Esophagus squamous epithelium (tissue), 5 donors: ENCODE data around the gene HOXA10. TPM values are rescaled to one million over a fixed set of nuclear protein-coding genes. Genes with fewer than 3 reads are reported as not detected.
A peak's percentile ranks its signal among the peaks of the same experiment; 100 is the strongest.

Experiments used
- DNase-seq: peaks from one replicate; lab custom pipeline; 2025; lab: John Stamatoyannopoulos, UW
- H3K27ac ChIP-seq, 4 donors: fragments of 200-600 bp; sonication (generic); one replicate each; pipeline ENCODE4 v1.5.1; 2016 to 2019; ENCODE audit warnings: mild to moderate bottlenecking in 1 of 4
- H3K27me3 ChIP-seq, 4 donors: fragments of 200-600 bp; sonication (generic); 1 replicate in 3 of 4; 2 replicates in 1 of 4; pipeline versions ENCODE4 v1.5.1 to v1.6.0; 2017 to 2021; ENCODE audit warnings: antibody characterized with exemption in 1 of 4
- H3K36me3 ChIP-seq, 3 donors: fragments of 200-600 bp; sonication (generic); one replicate each; pipeline ENCODE4 v1.5.1; 2016 to 2019
- H3K4me1 ChIP-seq, 3 donors: fragments of 200-600 bp; sonication (generic); one replicate each; pipeline ENCODE4 v1.5.1; 2017 to 2019
- H3K4me3 ChIP-seq, 4 donors: fragments of 200-600 bp; sonication (generic); 1 replicate in 3 of 4; 2 replicates in 1 of 4; pipeline ENCODE4 v1.5.1; 2016 to 2019; ENCODE audit warnings: mild to moderate bottlenecking in 2 of 4, moderate library complexity in 1 of 4
- H3K9me3 ChIP-seq, 3 donors: fragments of 200-600 bp; sonication (generic); one replicate each; pipeline ENCODE4 v1.5.1; 2016 to 2019
- CTCF ChIP-seq, 6 experiments: fragments of 450-650 bp in 4 of 6; fragments of 200-600 bp in 2 of 6; sonication (generic) in 2 of 6; IDR thresholded peaks; one replicate each; pipeline ENCODE4 v1.5.1; 2016 to 2019; ENCODE audit warnings: antibody characterized with exemption in 6 of 6, mild to moderate bottlenecking in 4 of 6, moderate library complexity in 4 of 6
- POLR2A ChIP-seq, 4 donors: fragments of 450-650 bp; IDR thresholded peaks; one replicate each; pipeline ENCODE4 v1.6.1; 2017; ENCODE audit warnings: antibody characterized with exemption in 4 of 4, mild to moderate bottlenecking in 4 of 4, moderate library complexity in 3 of 4
- WGBS, 2 donors: methylation state at CpG; one replicate each; pipeline ENCODE4 v1.1.5; 2018; 5-methylcytosine and 5-hydroxymethylcytosine counted together
- intact Hi-C: fragments of 100-400 bp; cut with DNase I; formaldehyde crosslinking; loops from one replicate; pipeline ENCODE4 v1.15.0; 2022
- total RNA-seq, 4 donors: library from RNA; depleted of rRNA; stranded (reverse); fragments of >200 nt; gene quantifications; one replicate each; pipeline ENCODE4 v1.1.0, GENCODE V29; 2016
- donor health status: DM: yes; HTN: yes; CAD: no.

Gene HOXA10
- total RNA-seq, 4 donors from 2014 or later, result not detected

GRCh38 chr7:27182285-27182841 lies 8.2 kb upstream of the HOXA10 start:
- no peaks in the 10 kb centered on the region for H3K36me3 ChIP-seq
- no peak for DNase-seq
- H3K4me3 ChIP-seq, result no peak overlapping the region
- intact Hi-C loops, result no loop called here
- no peak overlapping the region for H3K27ac ChIP-seq
- TF ChIP-seq POLR2A (IDR thresholded peaks at IDR 0.05) (no peak), CTCF (IDR thresholded peaks at IDR 0.05) (no peak)
- 43 to 57% methylated on average over 3 to 4 of the region's 4 CpGs for WGBS, 2 donors
- peaks cover 27 to 51% (median 33%) of the 10 kb centered on the region in 3 donors for H3K4me1 ChIP-seq
- H3K9me3 ChIP-seq, result no peaks in the 10 kb centered on the region
- H3K27me3 ChIP-seq, result peaks cover 39 to 100% (median 76%) of the 10 kb centered on the region in 4 donors

- Histone ChIP-seq H3K27me3 (peaks cover 37 to 100% (median 71%) of the 10 kb centered on the region in 4 donors), H3K4me3 (no peak overlapping the region), H3K27ac (no peak overlapping the region), H3K4me1 (peaks cover 27 to 51% (median 33%) of the 10 kb centered on the region in 3 donors), H3K36me3 (no peaks in the 10 kb centered on the region), H3K9me3 (no peaks in the 10 kb centered on the region)
- intact Hi-C loops, result no loop called here
- DNase-seq, result no peak
- 65 to 70% methylated on average over 3 of the region's 4 CpGs for WGBS, 2 donors
- TF ChIP-seq CTCF (IDR thresholded peaks at IDR 0.05) (no peak), POLR2A (IDR thresholded peaks at IDR 0.05) (no peak)
Measured at GRCh38 chr7:27181795-27182275, 7.7 kb upstream of the HOXA10 start.

- intact Hi-C loops, result no loop called here
- Histone ChIP-seq H3K4me3 (no peak overlapping the region), H3K27ac (no peak overlapping the region), H3K4me1 (peaks cover 27 to 42% (median 30%) of the 10 kb centered on the region in 3 donors), H3K36me3 (no peaks in the 10 kb centered on the region), H3K27me3 (peaks cover 36 to 100% (median 67%) of the 10 kb centered on the region in 4 donors), H3K9me3 (no peaks in the 10 kb centered on the region)
- TF ChIP-seq POLR2A (IDR thresholded peaks at IDR 0.05) (no peak), CTCF (IDR thresholded peaks at IDR 0.05) (no peak)
- DNase-seq, result no peak
- 74 to 75% methylated on average over 5 to 7 of the region's 12 CpGs for WGBS, 2 donors
Measured at GRCh38 chr7:27180431-27181420, 6.6 kb upstream of the HOXA10 start.

GRCh38 chr7:27179503-27180430 lies 5.6 kb upstream of the HOXA10 start:
- no peaks in the 10 kb centered on the region for H3K9me3 ChIP-seq
- TF ChIP-seq POLR2A (IDR thresholded peaks at IDR 0.05) (no peak), CTCF (IDR thresholded peaks at IDR 0.05) (peak in 5 of 6 experiments; percentile 59 to 82 (median 71))
- peaks cover 18 to 33% (median 22%) of the 10 kb centered on the region in 3 donors for H3K4me1 ChIP-seq
- 14 to 33% methylated on average over 18 to 23 of the region's 56 CpGs for WGBS, 2 donors
- peak overlapping the region in 2 of 4 donors; percentile 2 to 26 for H3K4me3 ChIP-seq
- H3K27ac ChIP-seq, result no peak overlapping the region
- intact Hi-C loops, result no loop called here
- H3K36me3 ChIP-seq, result no peaks in the 10 kb centered on the region
- DNase-seq, result no peak
- H3K27me3 ChIP-seq, result peaks cover 32 to 100% (median 68%) of the 10 kb centered on the region in 4 donors
